MCF 10A (cell line): Measurements from ENCODE around the gene ITGB4. TPM values are rescaled to one million over a fixed set of nuclear protein-coding genes. Genes with fewer than 3 reads are reported as not detected.
A peak's percentile ranks its signal among the peaks of the same experiment; 100 is the strongest.

Source experiments
- BruUV-seq: library from RNA; stranded (reverse); fragments of 400-500 nt; replicated peaks from 2 replicates; lab custom pipeline; 2021; lab: Mats Ljungman, UMichigan
- CTCF ChIA-PET: fragments of 300-600 bp; sonication (Branson Sonifier 250); formaldehyde crosslinking; extraction: SDS; loops from one replicate; lab custom pipeline; 2021; ENCODE audit warnings: antibody characterized with exemption, inconsistent platforms; lab: Yijun Ruan, JAX
- POLR2A ChIA-PET: fragments of 300-600, 350-650 bp; sonication (Branson Sonifier 250); formaldehyde crosslinking; extraction: SDS; loops from one replicate; lab custom pipeline; 2020; ENCODE audit warnings: antibody characterized with exemption, inconsistent platforms; lab: Yijun Ruan, JAX
- DNase-seq: peaks from one replicate; pipeline ENCODE4 v3.0.0-alpha.2; 2018; ENCODE audit not compliant: unreplicated experiment
- H3K27ac Mint-ChIP-seq: one replicate; pipeline ENCODE4 v1.8.0; 2022; ENCODE audit warnings: mild to moderate bottlenecking, low read depth, mixed read lengths; ENCODE audit not compliant: unreplicated experiment
- H3K27me3 Mint-ChIP-seq: one replicate; pipeline ENCODE4 v1.8.0; 2022; ENCODE audit warnings: mixed read lengths; ENCODE audit not compliant: insufficient read depth, unreplicated experiment
- H3K36me3 Mint-ChIP-seq: one replicate; pipeline ENCODE4 v1.8.0; 2022; ENCODE audit warnings: mild to moderate bottlenecking, moderate library complexity, mixed read lengths; ENCODE audit not compliant: insufficient read depth, unreplicated experiment
- H3K4me1 Mint-ChIP-seq: one replicate; pipeline ENCODE4 v1.8.0; 2022; ENCODE audit warnings: mixed read lengths; ENCODE audit not compliant: insufficient read depth, unreplicated experiment
- H3K4me3 Mint-ChIP-seq: one replicate; pipeline ENCODE4 v1.8.0; 2022; ENCODE audit warnings: mild to moderate bottlenecking, moderate library complexity, mixed read lengths; ENCODE audit not compliant: unreplicated experiment
- H3K9me3 Mint-ChIP-seq: one replicate; pipeline ENCODE4 v1.8.0; 2022; ENCODE audit warnings: mixed read lengths; ENCODE audit not compliant: unreplicated experiment
- CTCF ChIP-seq: fragments of 200-600 bp; IDR thresholded peaks from one replicate; pipeline ENCODE4 v1.8.0; 2022; ENCODE audit warnings: antibody characterized with exemption, mild to moderate bottlenecking; ENCODE audit not compliant: unreplicated experiment
- intact Hi-C: fragments of 100-400 bp; cut with micrococcal nuclease; formaldehyde crosslinking; loops from 2 replicates; pipeline ENCODE4 v1.14.1; 2022
- total RNA-seq: library from RNA; stranded (reverse); gene quantifications from 2 replicates; pipeline ENCODE4 v1.2.3, GENCODE V29; 2022

ITGB4 gene
- total RNA-seq, 1 experiment from 2014 or later = 1,054 TPM

- Mint-ChIP-seq H3K27me3 (no peaks in the 10 kb centered on the region), H3K36me3 (peaks cover 93% of the 10 kb centered on the region), H3K4me3 (no peak overlapping the region), H3K9me3 (no peaks in the 10 kb centered on the region), H3K4me1 (no peaks in the 10 kb centered on the region), H3K27ac (peak overlapping the region; percentile 51)
- BruUV-seq = no TSS peak
- CTCF ChIA-PET = interaction anchor here (1.3 kb wide), 1 partner anchor 13 kb away, joined by 3 read pairs; no protein-coding TSS in a partner anchor
- intact Hi-C loops = no loop called here
- POLR2A ChIA-PET = interaction anchor here (3.1 to 28.4 kb wide), 3 partner anchors 11 to 52 kb away, joined by 10 to 748 read pairs (median 18); no protein-coding TSS in a partner anchor
- TF ChIP-seq CTCF = no peak
- DNase-seq = no peak
Measured at GRCh38 chr17:75734674-75735294, 13.5 kb downstream of the ITGB4 start.

- Mint-ChIP-seq H3K36me3 (peaks cover 94% of the 10 kb centered on the region), H3K4me3 (no peak overlapping the region), H3K9me3 (no peaks in the 10 kb centered on the region), H3K27me3 (no peaks in the 10 kb centered on the region), H3K4me1 (no peaks in the 10 kb centered on the region), H3K27ac (no peak overlapping the region)
- POLR2A ChIA-PET = interaction anchor here (4.4 to 28.4 kb wide), 2 partner anchors 13 to 53 kb away, joined by 18 to 748 read pairs; no protein-coding TSS in a partner anchor
- no peak for TF ChIP-seq CTCF
- no TSS peak for BruUV-seq
- DNase-seq = no peak
- intact Hi-C loops = no loop called here
- CTCF ChIA-PET = interaction anchor here (0.6 to 0.9 kb wide), 2 partner anchors 10 to 56 kb away, joined by 3 read pairs; no protein-coding TSS in a partner anchor
Measured at GRCh38 chr17:75736173-75736835, 15.0 kb downstream of the ITGB4 start.

- Mint-ChIP-seq H3K4me3 (no peak overlapping the region), H3K27ac (no peak overlapping the region), H3K9me3 (no peaks in the 10 kb centered on the region), H3K36me3 (peaks cover 94% of the 10 kb centered on the region), H3K27me3 (no peaks in the 10 kb centered on the region), H3K4me1 (no peaks in the 10 kb centered on the region)
- BruUV-seq = no TSS peak
- intact Hi-C loops = no loop called here
- POLR2A ChIA-PET = interaction anchor here (0.6 to 28.4 kb wide), 7 partner anchors 11 to 116 kb away, joined by 3 to 748 read pairs (median 4); no protein-coding TSS in a partner anchor
- DNase-seq = no peak
- no peak for TF ChIP-seq CTCF
- CTCF ChIA-PET = interaction anchor here (0.6 to 2.2 kb wide), 7 partner anchors 9 to 58 kb away, joined by 3 to 12 read pairs (median 6); no protein-coding TSS in a partner anchor
Measured at GRCh38 chr17:75737133-75737962, 16.1 kb downstream of the ITGB4 start.
